Skeletal muscle cell (primary cell): ENCODE measurements around the gene PITPNC1.
"Not testable (repeated sequence)": the region's sequence is repeated elsewhere in the genome, so short reads cannot be mapped to it uniquely, and the experiment has no call there.

ENCODE experiments used
- DNase-seq: peaks from one replicate; pipeline ENCODE4 v3.0.0-alpha.2; 2010; ENCODE audit warnings: low read depth
- H3K4me3 ChIP-seq: 2 replicates; pipeline ENCODE4 v1.5.1; 2011; ENCODE audit warnings: low read depth, mild to moderate bottlenecking, control low read depth, low read length, moderate library complexity

PITPNC1 gene

GRCh38 chr17:67477687-67478086 is 100.6 kb downstream of the PITPNC1 start:
- no peak overlapping the region for H3K4me3 ChIP-seq
- DNase-seq, result no peak

GRCh38 chr17:67478401-67479041 is 101.4 kb downstream of the PITPNC1 start:
- no peak for DNase-seq
- H3K4me3 ChIP-seq, result no peak overlapping the region

GRCh38 chr17:67479148-67479547 is 102.1 kb downstream of the PITPNC1 start:
- no peak for DNase-seq
- no peak overlapping the region for H3K4me3 ChIP-seq

GRCh38 chr17:67480959-67481358 is 103.9 kb downstream of the PITPNC1 start:
- not testable (repeated sequence) for DNase-seq, H3K4me3 ChIP-seq

GRCh38 chr17:67481808-67482207 is 104.7 kb downstream of the PITPNC1 start:
- H3K4me3 ChIP-seq, result no peak overlapping the region
- peak; percentile 36 for DNase-seq

- no peak for DNase-seq
- no peak overlapping the region for H3K4me3 ChIP-seq
Observed at GRCh38 chr17:67482764-67483163, 105.7 kb downstream of the PITPNC1 start.

- no peak overlapping the region for H3K4me3 ChIP-seq
- DNase-seq, result no peak
Observed at GRCh38 chr17:67484261-67484660, 107.2 kb downstream of the PITPNC1 start.

GRCh38 chr17:67485666-67486065 is 108.6 kb downstream of the PITPNC1 start:
- no peak overlapping the region for H3K4me3 ChIP-seq
- DNase-seq, result no peak

GRCh38 chr17:67487506-67487905 is 110.4 kb downstream of the PITPNC1 start:
- peak; percentile 42 for DNase-seq
- H3K4me3 ChIP-seq, result no peak overlapping the region

- DNase-seq, result no peak
- no peak overlapping the region for H3K4me3 ChIP-seq
Observed at GRCh38 chr17:67488161-67488560, 111.1 kb downstream of the PITPNC1 start.

GRCh38 chr17:67488768-67489167 is 111.7 kb downstream of the PITPNC1 start:
- no peak overlapping the region for H3K4me3 ChIP-seq
- no peak for DNase-seq

GRCh38 chr17:67489273-67489672 is 112.2 kb downstream of the PITPNC1 start:
- no peak for DNase-seq
- no peak overlapping the region for H3K4me3 ChIP-seq

GRCh38 chr17:67490471-67490870 is 113.4 kb downstream of the PITPNC1 start:
- H3K4me3 ChIP-seq, result peak overlapping the region; percentile 24
- no peak for DNase-seq

GRCh38 chr17:67491009-67491680 is 114.1 kb downstream of the PITPNC1 start:
- DNase-seq, result peak; percentile 98
- H3K4me3 ChIP-seq, result peak overlapping the region; percentile 24

- no peak overlapping the region for H3K4me3 ChIP-seq
- DNase-seq, result no peak
Observed at GRCh38 chr17:67491681-67492024, 114.6 kb downstream of the PITPNC1 start.

GRCh38 chr17:67492251-67492740 is 115.2 kb downstream of the PITPNC1 start:
- H3K4me3 ChIP-seq, result no peak overlapping the region
- no peak for DNase-seq

GRCh38 chr17:67492824-67493517 is 115.9 kb downstream of the PITPNC1 start:
- H3K4me3 ChIP-seq, result no peak overlapping the region
- DNase-seq, result no peak

- no peak for DNase-seq
- H3K4me3 ChIP-seq, result no peak overlapping the region
Observed at GRCh38 chr17:67493812-67494211, 116.7 kb downstream of the PITPNC1 start.

- not testable (repeated sequence) for H3K4me3 ChIP-seq, DNase-seq
Observed at GRCh38 chr17:67495534-67495933, 118.5 kb downstream of the PITPNC1 start.

- no peak overlapping the region for H3K4me3 ChIP-seq
- peak; percentile 76 for DNase-seq
Observed at GRCh38 chr17:67496286-67496685, 119.2 kb downstream of the PITPNC1 start.

GRCh38 chr17:67499685-67500084 is 122.6 kb downstream of the PITPNC1 start:
- H3K4me3 ChIP-seq, result no peak overlapping the region
- no peak for DNase-seq
